Activated T-cell treated with anti-CD3 and anti-CD28 coated beads for 1 hour (primary cell): Measurements from ENCODE around the gene SLC25A14.
A peak's percentile ranks its signal among the peaks of the same experiment; 100 is the strongest.

Source experiments
- DNase-seq: peaks from one replicate; pipeline ENCODE4 v3.0.0-alpha.2; 2020; ENCODE audit warnings: low read depth

SLC25A14 gene

GRCh38 chrX:130378024-130378669, 38.4 kb downstream of the SLC25A14 start:
- DNase-seq: no peak

- no peak for DNase-seq
Measured at GRCh38 chrX:130385520-130385919, 45.8 kb downstream of the SLC25A14 start, which contains the start of gene GPR119. Gene GPR119 (minus strand): TSS chrX:130385674. CDS start chrX:130385447, 227 bp downstream.

- no peak for DNase-seq
Measured at GRCh38 chrX:130386408-130386808, 46.7 kb downstream of the SLC25A14 start.

- no peak for DNase-seq
Measured at GRCh38 chrX:130393451-130394074, 53.8 kb downstream of the SLC25A14 start.

GRCh38 chrX:130395341-130395740, 55.6 kb downstream of the SLC25A14 start:
- no peak for DNase-seq

GRCh38 chrX:130401415-130402207, 61.9 kb downstream of the SLC25A14 start, which contains the start of gene RBMX2:
Gene RBMX2 (plus strand): TSS chrX:130401987. CDS start chrX:130402033, 46 bp downstream.
- peak; percentile 53 for DNase-seq

GRCh38 chrX:130402208-130402684, 62.5 kb downstream of the SLC25A14 start:
- no peak for DNase-seq

GRCh38 chrX:130413415-130413814, 73.7 kb downstream of the SLC25A14 start:
- DNase-seq: no peak

GRCh38 chrX:130414800-130415199, 75.1 kb downstream of the SLC25A14 start:
- DNase-seq: no peak

- DNase-seq: no peak
Measured at GRCh38 chrX:130415201-130415600, 75.5 kb downstream of the SLC25A14 start.

GRCh38 chrX:130416785-130417184, 77.1 kb downstream of the SLC25A14 start:
- DNase-seq: no peak

GRCh38 chrX:130418066-130418465, 78.3 kb downstream of the SLC25A14 start:
- no peak for DNase-seq

GRCh38 chrX:130418740-130419139, 79.0 kb downstream of the SLC25A14 start:
- no peak for DNase-seq

GRCh38 chrX:130419263-130419662, 79.5 kb downstream of the SLC25A14 start:
- DNase-seq: no peak
